GM10248 (cell line): Measurements from ENCODE around the gene LDLRAD3.

Experiments used
- CTCF ChIA-PET: fragments of 300-600 bp; sonication (Branson Sonifier 250); formaldehyde crosslinking; extraction: SDS; loops from one replicate; lab custom pipeline; 2021; ENCODE audit warnings: antibody characterized with exemption; lab: Yijun Ruan, JAX
- POLR2A ChIA-PET: fragments of 350-650 bp; sonication (Branson Sonifier 250); formaldehyde crosslinking; extraction: SDS; loops from one replicate; lab custom pipeline; 2020; ENCODE audit warnings: antibody characterized with exemption; lab: Yijun Ruan, JAX
- DNase-seq: peaks from one replicate; pipeline ENCODE4 v3.0.0; 2012; ENCODE audit errors: extremely low spot score
- TF ChIP-seq, protein P1 (sequence below): IDR thresholded peaks from 2 replicates; pipeline ENCODE4 v1.5.1; 2012; ENCODE audit warnings: mild to moderate bottlenecking, low read depth; ENCODE audit errors: extremely low read depth, missing control alignments, control extremely low read depth

Gene LDLRAD3

GRCh38 chr11:36057379-36058042 is 113.6 kb downstream of the LDLRAD3 start:
- ChIA-PET CTCF (interaction anchor here (1.0 to 2.2 kb wide), 6 partner anchors 11 to 449 kb away, joined by 3 to 9 read pairs (median 4); no protein-coding TSS in a partner anchor), POLR2A (interaction anchor here (0.6 kb wide), 1 partner anchor 12 kb away, joined by 3 read pairs; no protein-coding TSS in a partner anchor)
- no peak for DNase-seq

GRCh38 chr11:36059660-36060059 is 115.8 kb downstream of the LDLRAD3 start:
- TF ChIP-seq, protein P1, sequence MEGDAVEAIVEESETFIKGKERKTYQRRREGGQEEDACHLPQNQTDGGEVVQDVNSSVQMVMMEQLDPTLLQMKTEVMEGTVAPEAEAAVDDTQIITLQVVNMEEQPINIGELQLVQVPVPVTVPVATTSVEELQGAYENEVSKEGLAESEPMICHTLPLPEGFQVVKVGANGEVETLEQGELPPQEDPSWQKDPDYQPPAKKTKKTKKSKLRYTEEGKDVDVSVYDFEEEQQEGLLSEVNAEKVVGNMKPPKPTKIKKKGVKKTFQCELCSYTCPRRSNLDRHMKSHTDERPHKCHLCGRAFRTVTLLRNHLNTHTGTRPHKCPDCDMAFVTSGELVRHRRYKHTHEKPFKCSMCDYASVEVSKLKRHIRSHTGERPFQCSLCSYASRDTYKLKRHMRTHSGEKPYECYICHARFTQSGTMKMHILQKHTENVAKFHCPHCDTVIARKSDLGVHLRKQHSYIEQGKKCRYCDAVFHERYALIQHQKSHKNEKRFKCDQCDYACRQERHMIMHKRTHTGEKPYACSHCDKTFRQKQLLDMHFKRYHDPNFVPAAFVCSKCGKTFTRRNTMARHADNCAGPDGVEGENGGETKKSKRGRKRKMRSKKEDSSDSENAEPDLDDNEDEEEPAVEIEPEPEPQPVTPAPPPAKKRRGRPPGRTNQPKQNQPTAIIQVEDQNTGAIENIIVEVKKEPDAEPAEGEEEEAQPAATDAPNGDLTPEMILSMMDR: no peak
- CTCF ChIA-PET: interaction anchor here (1.4 kb wide), 1 partner anchor 10 kb away, joined by 5 read pairs; no protein-coding TSS in a partner anchor
- DNase-seq: no peak
- POLR2A ChIA-PET: no interaction called here

More at GRCh38 chr11:36057379-36058042, 113.6 kb downstream of the LDLRAD3 start:
- TF ChIP-seq, protein P1: no peak

DNA sequence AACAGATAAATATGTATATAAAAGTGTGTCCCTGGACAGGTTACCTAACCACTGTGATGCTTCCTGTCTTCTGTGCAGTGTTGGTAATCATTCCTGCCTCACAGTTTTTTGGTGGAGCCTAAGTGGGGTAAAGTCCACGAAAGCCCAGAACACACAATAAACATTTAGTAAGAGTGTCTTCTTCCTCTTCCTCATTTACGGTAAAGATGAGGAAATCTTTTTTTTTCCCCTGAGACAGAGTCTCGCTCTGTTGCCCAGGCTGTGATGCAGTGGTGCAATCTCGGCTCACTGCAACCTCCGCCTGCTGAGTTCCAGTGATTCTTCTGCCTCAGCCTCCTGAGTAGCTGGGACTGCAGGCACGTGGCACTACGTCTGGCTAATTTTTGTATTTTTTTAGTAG is 117.1 kb downstream of the LDLRAD3 start:
- ChIA-PET CTCF (interaction anchor here (0.8 kb wide), 1 partner anchor 13 kb away, joined by 3 read pairs; no protein-coding TSS in a partner anchor), POLR2A (no interaction called here)
- TF ChIP-seq, protein P1: no peak
- DNase-seq: no peak

GRCh38 chr11:36061471-36061870 is 117.6 kb downstream of the LDLRAD3 start:
- POLR2A ChIA-PET: no interaction called here
- DNase-seq: no peak
- TF ChIP-seq, protein P1: no peak
- CTCF ChIA-PET: interaction anchor here (0.8 to 1.3 kb wide), 2 partner anchors 10 to 12 kb away, joined by 3 read pairs; no protein-coding TSS in a partner anchor

DNA sequence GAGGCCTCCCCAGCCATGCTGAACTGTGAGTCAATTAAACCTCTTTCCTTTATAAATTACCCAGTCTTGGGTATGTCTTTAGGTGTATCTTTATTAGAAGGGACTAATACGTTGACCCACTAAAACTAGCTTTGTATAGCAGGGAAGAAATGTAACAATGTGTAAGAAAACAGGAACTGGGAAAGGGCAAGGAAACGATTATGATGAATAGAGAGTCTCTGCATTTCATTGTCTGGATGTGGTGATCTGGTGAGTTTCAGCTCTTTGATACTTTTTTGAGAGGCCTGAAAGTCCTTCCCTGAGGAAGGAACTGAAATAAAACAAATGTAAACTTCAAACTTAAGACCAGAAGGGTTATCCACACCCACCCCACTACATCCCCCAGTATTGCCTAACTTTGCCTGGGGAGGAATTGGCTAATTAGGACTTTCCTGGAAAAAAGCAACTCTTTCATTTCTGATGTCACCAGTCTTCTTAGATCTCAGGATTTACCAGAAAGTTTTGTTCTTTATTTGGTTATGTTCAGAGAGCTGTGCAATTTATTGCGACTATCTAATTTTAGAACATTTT is 119.0 kb downstream of the LDLRAD3 start:
- TF ChIP-seq, protein P1: no peak
- no peak for DNase-seq
- POLR2A ChIA-PET: no interaction called here
- CTCF ChIA-PET: interaction anchor here (1.3 kb wide), 1 partner anchor 12 kb away, joined by 3 read pairs; no protein-coding TSS in a partner anchor

DNA sequence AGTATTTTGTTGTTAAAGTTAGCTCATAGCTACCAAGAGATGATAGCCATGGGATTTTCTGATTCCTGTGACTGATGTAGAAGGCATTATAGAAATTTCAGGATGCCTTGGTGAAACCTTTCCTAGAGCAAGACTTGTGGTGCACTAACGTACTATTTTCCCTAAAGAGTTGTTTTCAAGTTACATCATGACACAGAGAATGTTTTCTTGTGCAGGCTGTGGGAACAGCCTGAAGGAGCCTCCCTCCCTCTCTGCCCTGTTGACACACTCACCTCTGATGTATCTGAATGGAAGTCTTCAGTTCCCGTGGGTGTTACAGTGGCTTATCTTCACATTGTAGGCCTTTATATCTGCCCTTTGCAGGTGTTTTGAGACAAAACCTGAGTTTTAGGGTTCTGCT is 121.6 kb downstream of the LDLRAD3 start:
- TF ChIP-seq, protein P1: no peak
- DNase-seq: no peak
- CTCF ChIA-PET: no interaction called here
- POLR2A ChIA-PET: no interaction called here
